GM18520 (cell line): ENCODE measurements around the gene MYOD1.

Source experiments
- ATAC-seq: cut with Tn5 transposase; IDR thresholded peaks from one replicate; pipeline ENCODE4 v1.9.1; 2021; ENCODE audit not compliant: unreplicated experiment

MYOD1 gene

GRCh38 chr11:17734418-17734911 is 15.1 kb downstream of the MYOD1 start, which contains the start of gene KCNC1:
TSS of gene KCNC1 (plus strand) at chr11:17734781. CDS start at chr11:17736003, 1,222 bp downstream.
- no peak for ATAC-seq

DNA sequence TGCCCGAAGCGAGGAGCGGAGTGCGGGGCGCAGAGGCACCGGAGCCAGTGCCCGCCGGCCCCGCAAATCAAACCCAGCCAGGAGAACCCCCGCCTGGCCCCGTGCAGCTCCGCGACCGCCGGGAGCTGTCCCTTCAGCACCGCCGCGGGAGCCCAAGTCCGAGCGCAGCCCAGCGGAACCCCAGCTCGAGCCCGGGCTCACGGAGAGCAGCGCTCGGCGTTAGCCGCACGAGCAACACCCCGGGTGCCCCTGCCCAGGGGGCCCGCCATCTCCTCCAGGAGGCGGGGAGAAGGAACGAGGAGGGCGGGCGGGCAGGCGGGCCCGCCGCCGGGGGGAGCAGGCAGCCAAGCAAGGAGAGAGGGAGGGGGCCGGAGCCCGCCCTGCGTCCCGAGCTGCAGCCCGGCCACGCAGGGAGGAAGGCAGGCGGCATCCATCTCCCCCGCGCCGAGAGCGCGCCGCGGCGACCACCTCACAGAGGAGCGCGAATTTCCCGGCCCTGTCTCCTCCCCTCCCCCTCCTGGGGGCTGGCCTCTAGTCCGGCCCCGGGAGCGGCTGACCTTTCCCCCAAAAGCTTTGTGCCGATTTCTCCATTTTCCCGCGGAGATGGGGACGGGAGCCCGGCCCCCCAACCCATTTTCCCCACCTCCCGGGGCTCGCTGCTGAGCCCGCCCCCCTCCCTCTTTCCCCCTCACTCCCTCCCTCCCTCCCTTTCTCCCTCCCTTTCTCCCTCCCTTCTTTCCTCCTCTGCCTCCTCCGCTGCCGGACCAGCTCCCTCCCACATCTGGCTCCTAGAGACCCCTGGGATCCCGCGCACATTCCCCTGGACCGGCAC is 15.8 kb downstream of the MYOD1 start:
- ATAC-seq = no peak

- no peak for ATAC-seq
Observed at GRCh38 chr11:17735818-17736578, 16.6 kb downstream of the MYOD1 start.

GRCh38 chr11:17736579-17736893 is 17.2 kb downstream of the MYOD1 start:
- ATAC-seq = no peak

GRCh38 chr11:17736930-17737817 is 17.8 kb downstream of the MYOD1 start:
- ATAC-seq = no peak

GRCh38 chr11:17738151-17738973 is 19.0 kb downstream of the MYOD1 start:
- no peak for ATAC-seq

GRCh38 chr11:17739945-17740338 is 20.6 kb downstream of the MYOD1 start:
- ATAC-seq = no peak

DNA sequence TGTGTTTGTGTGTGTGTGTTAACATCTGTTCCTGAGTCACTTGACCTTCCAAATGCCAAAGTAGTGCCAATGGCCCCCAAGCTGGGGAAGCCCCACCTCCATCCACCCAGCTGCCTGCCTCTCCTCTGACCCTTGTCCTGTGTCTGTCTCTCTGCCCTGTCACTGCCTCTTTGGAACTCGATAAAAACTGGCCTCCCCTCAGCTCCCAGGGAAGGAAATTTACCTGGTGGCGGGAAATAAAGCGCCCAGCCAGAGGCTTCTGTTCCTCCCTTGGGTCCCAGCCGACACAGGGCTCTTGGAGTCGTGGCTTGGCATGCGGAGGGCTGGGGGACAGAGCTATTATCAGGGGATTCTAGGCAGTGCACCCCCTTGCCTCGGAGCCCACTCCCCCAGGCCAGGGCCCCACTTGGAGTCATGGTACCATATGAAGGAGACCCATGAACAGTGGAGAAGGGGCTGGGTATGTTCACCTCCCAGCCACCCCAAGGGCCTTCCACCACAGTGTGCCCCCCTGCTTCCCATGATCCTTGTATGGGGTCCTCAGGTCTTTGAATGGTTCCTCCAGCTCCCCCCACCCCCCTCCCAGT is 21.4 kb downstream of the MYOD1 start:
- ATAC-seq = no peak

DNA sequence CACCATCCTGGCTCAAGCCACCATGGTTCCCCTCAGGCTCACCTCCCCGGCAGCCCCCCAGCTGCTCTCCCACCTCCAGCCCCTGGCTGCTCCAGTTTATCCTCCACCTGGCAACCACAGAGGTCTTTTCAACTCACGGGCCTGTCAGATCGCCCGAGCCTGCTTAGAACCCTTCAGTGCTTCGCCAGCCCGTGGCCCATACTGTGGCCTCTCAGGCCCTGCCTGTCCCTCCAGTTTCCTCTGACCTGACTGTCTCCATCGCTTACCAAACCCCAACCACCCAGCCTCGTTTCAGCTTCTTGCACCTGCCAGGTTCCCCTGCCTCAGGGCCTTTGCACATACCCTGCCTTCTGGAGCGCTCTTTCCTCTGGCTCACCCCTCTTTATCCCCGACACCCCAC is 22.1 kb downstream of the MYOD1 start:
- no peak for ATAC-seq

- ATAC-seq = no peak
Observed at GRCh38 chr11:17742019-17742418, 22.6 kb downstream of the MYOD1 start.

GRCh38 chr11:17743026-17743807 is 23.8 kb downstream of the MYOD1 start:
- no peak for ATAC-seq

- no peak for ATAC-seq
Observed at GRCh38 chr11:17743808-17744119, 24.4 kb downstream of the MYOD1 start.

GRCh38 chr11:17744151-17744940 is 25.0 kb downstream of the MYOD1 start:
- ATAC-seq = no peak

DNA sequence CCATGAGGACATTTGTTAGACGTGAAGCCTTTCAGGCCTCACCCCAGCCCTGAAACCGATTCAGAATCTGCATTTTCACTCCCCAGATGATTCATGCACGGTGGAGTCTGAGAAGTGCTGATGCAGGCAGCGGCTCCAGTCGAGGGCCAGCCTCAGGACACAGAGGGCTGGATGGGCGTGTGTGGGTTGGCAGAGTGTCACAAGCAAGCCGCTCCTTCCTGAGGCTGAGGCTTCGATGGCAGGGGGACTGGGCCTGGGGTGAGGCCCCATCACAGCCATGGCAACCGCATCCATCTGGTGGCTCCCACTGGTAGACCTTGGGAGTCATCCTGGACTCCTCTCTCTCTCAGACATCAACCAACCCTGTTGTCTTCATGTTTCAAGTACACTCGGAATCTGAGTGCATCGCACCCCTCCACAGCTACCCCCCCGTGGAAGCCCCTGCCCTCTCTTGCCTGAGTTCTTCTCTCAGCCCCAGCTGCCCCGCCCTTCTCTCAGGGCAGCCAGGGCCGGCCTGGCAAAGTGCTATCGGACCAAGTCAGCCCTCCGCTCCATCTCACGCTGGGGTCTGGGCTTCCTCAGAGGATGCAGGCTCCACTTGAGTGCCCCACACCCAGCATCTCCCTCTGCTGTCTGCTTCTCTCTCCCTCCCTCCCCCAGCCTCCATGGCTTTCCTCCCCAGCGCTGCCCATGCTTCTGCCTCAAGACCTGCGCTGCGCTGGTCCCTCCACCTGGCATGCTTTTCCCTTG is 25.8 kb downstream of the MYOD1 start:
- ATAC-seq = no peak

- ATAC-seq = no peak
Observed at GRCh38 chr11:17746096-17746495, 26.7 kb downstream of the MYOD1 start.

GRCh38 chr11:17747131-17747955 is 28.0 kb downstream of the MYOD1 start:
- no peak for ATAC-seq

DNA sequence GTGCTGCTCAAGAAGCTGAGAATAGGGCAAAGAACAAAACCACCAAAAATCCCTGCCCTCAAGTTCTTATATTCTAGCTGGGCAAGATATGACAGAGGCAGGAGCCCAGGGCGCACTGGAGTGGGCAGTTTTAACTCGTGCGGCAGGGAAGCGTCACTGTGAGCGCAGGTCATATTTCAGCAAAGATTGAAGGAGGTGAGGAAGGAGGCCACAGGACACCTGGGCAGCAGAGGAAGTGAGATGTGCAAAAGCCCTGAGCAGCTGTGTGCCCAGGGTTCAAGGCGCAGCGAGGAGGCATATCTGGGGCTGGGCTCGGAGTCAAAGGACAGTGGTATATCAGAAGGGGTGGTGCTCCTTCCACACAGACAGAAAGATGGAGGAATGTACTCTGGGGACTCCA is 28.7 kb downstream of the MYOD1 start:
- no peak for ATAC-seq
